Central memory CD4-positive, alpha-beta T cell (primary cell): ENCODE results near the gene ZNF708.
"Not testable (repeated sequence)": the region's sequence is repeated elsewhere in the genome, so short reads cannot be mapped to it uniquely, and the experiment has no call there.

Source experiments
- DNase-seq: peaks from one replicate; pipeline ENCODE4 v3.0.0; 2022

The ZNF708 gene

DNA sequence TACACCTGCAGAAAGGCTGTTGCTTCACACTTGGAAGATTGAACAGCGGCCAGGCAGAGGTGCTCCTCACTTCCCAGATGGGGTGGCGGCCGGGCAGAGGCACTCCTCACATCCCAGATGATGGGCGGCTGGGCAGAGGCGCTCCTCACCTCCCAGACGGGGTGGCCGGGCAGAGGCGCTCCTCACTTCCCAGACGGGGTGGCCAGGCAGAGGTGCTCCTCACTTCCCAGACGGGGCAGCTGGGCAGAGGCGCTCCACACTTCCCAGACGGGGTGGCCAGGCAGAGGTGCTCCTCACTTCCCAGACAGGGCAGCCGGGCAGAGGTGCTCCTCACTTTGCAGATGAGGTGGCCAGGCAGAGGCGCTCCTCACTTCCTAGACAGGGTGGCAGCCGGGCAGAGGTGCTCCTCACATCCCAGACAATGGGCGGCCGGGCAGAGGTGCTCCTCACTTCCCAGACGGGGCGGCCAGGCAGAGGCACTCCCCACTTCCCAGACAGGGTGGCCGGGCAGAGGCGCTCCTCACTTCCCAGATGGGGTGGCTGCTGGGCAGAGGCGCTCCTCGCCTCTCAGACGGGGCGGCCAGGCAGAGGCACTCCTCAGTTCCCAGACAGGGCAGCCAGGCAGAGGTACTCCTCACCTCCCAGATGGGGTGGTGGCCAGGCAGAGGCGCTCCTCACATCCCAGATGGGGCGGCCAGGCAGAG lies 69.6 kb downstream of the ZNF708 start:
- not testable (repeated sequence) for DNase-seq

DNA sequence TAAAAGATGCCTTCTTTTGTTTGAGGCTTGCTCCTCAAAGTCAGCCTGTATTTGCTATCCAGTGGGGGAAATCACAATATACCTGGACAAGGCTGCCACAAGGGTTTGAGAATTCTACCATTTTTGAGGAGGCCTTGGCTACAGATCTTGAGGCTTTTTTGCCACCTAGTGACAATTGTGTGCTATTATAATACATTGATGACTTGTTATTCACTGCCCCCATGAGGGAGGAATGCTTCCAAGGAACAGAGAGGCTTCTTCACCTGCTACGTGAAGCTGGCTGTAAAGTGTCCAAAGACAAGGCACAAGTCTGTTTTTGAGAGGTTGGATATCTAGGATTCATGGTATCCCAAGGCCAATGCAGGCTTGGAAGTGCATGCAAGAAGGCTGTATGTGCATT lies 72.5 kb downstream of the ZNF708 start:
- no peak for DNase-seq
